Activated CD4-positive, alpha-beta T cell treated with anti-CD3 and anti-CD28 coated beads, Interleukin-2, amount 10 ng/mL, durations not matched to agents 24 days and 14 days (primary cell): ENCODE measurements around the gene CTR9. TPM values are rescaled to one million over a fixed set of nuclear protein-coding genes. Genes with fewer than 3 reads are reported as not detected.

ENCODE experiments used
- DNase-seq: peaks from one replicate; pipeline ENCODE4 v3.0.0; 2022
- H3K27ac Mint-ChIP-seq: one replicate; pipeline ENCODE4 v1.8.0; 2022; ENCODE audit warnings: mild to moderate bottlenecking, mixed read lengths
- H3K27me3 Mint-ChIP-seq: one replicate; pipeline ENCODE4 v1.8.0; 2022; ENCODE audit warnings: mixed read lengths
- H3K36me3 Mint-ChIP-seq: one replicate; pipeline ENCODE4 v1.8.0; 2022; ENCODE audit warnings: low read depth, mild to moderate bottlenecking, mixed read lengths
- H3K4me1 Mint-ChIP-seq: one replicate; pipeline ENCODE4 v1.8.0; 2021; ENCODE audit warnings: mixed read lengths
- H3K4me3 Mint-ChIP-seq: one replicate; pipeline ENCODE4 v1.8.0; 2022; ENCODE audit warnings: mild to moderate bottlenecking, moderate library complexity, mixed read lengths
- H3K9me3 Mint-ChIP-seq: one replicate; pipeline ENCODE4 v1.8.0; 2021; ENCODE audit warnings: mixed read lengths
- intact Hi-C: fragments of 100-400 bp; cut with micrococcal nuclease; formaldehyde crosslinking; loops from one replicate; pipeline ENCODE4 v1.15.1; 2023
- total RNA-seq: library from RNA; stranded (reverse); gene quantifications from 2 replicates; pipeline ENCODE4 v1.2.3, GENCODE V29; 2022

The CTR9 gene
- 43.9 and 44.3 TPM in 2 replicates for total RNA-seq

DNA sequence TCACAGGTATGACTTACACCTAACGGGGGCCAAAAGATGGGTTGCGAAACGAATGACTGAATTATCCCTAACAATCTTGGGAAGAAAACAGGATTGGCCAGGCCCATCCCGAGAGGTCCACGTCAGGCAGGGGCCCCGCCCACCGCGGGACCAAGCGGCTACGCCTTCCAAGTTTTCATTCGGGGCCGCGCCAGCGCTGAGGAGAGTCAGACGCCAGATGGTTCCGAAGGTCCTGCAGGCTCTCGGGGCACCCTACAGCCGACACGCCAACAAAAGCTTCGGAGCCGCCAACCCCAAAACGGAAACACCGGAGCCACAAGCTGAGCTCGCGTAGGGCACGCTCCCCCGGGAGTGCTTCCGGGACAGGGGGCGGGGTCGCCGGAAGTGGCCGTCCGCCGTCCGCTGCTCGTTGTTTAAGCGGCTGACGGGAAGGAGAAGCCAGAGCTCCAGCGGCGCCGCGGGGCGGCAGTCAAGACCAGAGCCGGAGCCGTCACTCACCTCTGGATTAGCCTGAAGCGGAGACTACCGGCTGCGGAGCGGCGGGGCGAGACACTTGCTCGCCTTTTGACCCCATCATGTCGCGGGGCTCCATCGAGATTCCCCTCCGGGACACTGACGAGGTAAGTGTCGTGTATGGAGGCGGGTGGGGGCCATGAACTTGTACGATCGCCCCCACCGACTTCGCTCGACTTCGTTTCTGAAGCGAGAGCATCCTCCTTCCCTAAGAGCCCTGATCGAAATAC lies at the start of gene CTR9:
Gene CTR9 (plus strand): TSS at position 409 of the 743 bp plus-strand sequence. CDS start 167 bp downstream, at position 576.
- intact Hi-C loops = loop anchor here (1.0 to 10.0 kb wide), 5 partner anchors 8 to 1186 kb away; partner anchors contain the start of genes ADM, EIF4G2 and ZBED5
- Mint-ChIP-seq H3K36me3 (peaks cover 25% of the 10 kb centered on the region), H3K4me3 (peak within 1 kb of the TSS; percentile 95), H3K9me3 (no peaks in the 10 kb centered on the region), H3K27me3 (no peaks in the 10 kb centered on the region), H3K4me1 (peaks cover 32% of the 10 kb centered on the region), H3K27ac (peak within 1 kb of the TSS; percentile 89)
- DNase-seq = peak; percentile 98

GRCh38 chr11:10701982-10702381 lies 49.1 kb upstream of the CTR9 start:
- intact Hi-C loops = no loop called here
- Mint-ChIP-seq H3K27ac (no peak overlapping the region), H3K36me3 (no peaks in the 10 kb centered on the region), H3K9me3 (peaks cover 3% of the 10 kb centered on the region), H3K27me3 (peaks cover 8% of the 10 kb centered on the region), H3K4me1 (no peaks in the 10 kb centered on the region), H3K4me3 (no peak overlapping the region)
- DNase-seq = no peak

DNA sequence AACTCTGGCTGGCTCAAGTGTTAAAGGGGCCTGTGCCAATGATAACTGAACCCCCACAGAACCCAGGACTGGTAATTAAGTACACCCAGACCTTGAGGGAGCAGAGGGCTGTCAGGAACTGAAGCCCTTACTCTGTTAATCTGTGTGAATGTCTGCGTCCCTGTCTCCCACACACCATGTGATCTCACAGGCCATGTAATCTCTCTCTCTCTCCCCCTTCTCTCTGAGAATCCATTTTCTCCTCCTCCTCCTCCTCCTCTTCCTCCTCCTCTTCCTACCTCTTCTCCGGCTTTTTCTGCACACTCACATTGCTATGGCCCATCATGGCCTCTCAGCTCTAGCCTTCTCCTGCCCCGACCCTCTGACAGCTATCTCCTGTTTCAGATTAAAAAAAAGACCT lies 42.9 kb upstream of the CTR9 start:
- H3K4me1 Mint-ChIP-seq = no peaks in the 10 kb centered on the region
- H3K27ac Mint-ChIP-seq = no peak overlapping the region
- no peaks in the 10 kb centered on the region for H3K9me3 Mint-ChIP-seq
- peaks cover 2% of the 10 kb centered on the region for H3K27me3 Mint-ChIP-seq
- H3K4me3 Mint-ChIP-seq = no peak overlapping the region
- intact Hi-C loops = loop anchor here (5.0 kb wide), 1 partner anchor 36 kb away; no protein-coding TSS in a partner anchor
- H3K36me3 Mint-ChIP-seq = no peaks in the 10 kb centered on the region
- no peak for DNase-seq

- DNase-seq = no peak
- no peaks in the 10 kb centered on the region for H3K36me3 Mint-ChIP-seq
- intact Hi-C loops = loop anchor here (5.0 kb wide), 1 partner anchor 37 kb away; no protein-coding TSS in a partner anchor
- no peak overlapping the region for H3K27ac Mint-ChIP-seq
- H3K4me1 Mint-ChIP-seq = no peaks in the 10 kb centered on the region
- H3K9me3 Mint-ChIP-seq = no peaks in the 10 kb centered on the region
- H3K27me3 Mint-ChIP-seq = peaks cover 2% of the 10 kb centered on the region
- no peak overlapping the region for H3K4me3 Mint-ChIP-seq
These were observed 41.6 kb upstream of the CTR9 start for GRCh38 chr11:10709299-10710086.

DNA sequence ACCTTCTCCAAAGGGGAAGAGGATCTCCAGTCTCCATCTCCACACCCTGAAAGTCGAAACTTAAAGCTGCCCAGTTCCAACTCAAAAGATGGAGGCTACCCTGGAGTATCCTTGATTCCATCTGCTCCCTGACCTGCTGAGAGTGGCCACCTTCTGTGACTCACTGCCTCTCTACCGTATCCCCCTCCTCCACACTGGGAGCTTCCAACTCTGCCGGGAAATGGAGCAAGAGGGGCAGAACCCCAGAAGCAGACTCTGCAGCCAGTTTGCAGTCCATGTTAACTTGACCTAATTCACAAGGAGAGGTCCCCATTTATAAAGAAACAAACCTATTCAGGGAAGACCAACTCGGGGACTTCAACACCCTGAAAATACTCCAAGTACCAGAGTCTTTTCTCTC lies 35.5 kb upstream of the CTR9 start:
- Mint-ChIP-seq H3K4me1 (no peaks in the 10 kb centered on the region), H3K27ac (no peak overlapping the region), H3K36me3 (no peaks in the 10 kb centered on the region), H3K27me3 (peaks cover 22% of the 10 kb centered on the region), H3K9me3 (no peaks in the 10 kb centered on the region), H3K4me3 (no peak overlapping the region)
- no peak for DNase-seq
- intact Hi-C loops = no loop called here

DNA sequence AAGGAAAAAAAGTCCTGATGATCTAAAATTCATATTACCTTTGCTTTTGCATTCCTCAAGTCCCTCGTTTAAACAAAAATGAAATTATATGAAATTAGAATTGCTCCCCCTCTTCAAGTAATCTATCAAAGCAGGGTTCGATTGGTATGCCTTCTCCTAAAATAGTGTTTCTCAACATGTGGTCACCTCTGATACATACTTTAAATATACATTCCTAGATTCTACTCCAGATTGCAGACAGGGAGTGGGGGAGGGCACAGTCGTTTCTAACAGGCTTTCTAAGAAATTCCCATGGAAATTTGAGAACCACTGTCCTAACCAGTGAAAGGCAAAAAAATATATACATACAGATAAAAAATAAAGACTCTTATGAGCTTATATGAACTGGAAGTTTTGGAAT lies 34.9 kb upstream of the CTR9 start:
- H3K27me3 Mint-ChIP-seq = peaks cover 24% of the 10 kb centered on the region
- no peaks in the 10 kb centered on the region for H3K36me3 Mint-ChIP-seq
- no peaks in the 10 kb centered on the region for H3K9me3 Mint-ChIP-seq
- DNase-seq = no peak
- no peak overlapping the region for H3K4me3 Mint-ChIP-seq
- H3K27ac Mint-ChIP-seq = no peak overlapping the region
- intact Hi-C loops = no loop called here
- H3K4me1 Mint-ChIP-seq = no peaks in the 10 kb centered on the region

DNA sequence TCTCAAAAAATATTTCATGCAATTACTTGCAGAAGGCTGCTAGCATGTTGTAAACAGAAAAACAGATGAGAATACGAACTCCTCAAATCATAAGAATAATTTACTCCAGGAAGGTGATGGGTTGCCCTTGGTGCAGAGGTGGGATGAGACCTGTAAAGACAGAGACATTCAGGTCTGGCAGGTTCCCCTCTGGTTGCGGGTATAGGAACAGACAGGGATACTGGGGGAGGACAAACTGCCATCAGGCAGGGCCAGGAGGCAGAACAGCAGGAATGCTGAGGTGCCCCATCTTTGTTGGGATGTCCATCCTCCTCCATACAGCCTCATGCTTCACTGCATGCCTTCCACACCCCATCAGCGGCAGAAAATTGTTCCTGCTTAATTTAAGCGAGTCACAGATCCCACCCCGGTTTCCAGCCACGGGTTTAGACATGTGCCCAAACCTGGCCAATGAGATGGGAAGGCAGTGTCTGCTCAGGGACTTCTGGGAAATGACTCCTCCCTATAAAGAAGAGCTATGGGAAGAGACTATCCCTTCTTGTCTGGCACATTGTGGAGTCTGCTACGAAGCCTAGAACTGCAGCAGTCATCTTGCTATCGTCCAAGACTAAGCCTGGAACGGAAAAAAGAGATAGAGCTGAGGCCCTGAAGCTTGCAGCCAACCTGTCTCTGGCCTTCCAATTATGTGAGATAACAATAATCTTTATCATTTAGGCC lies 34.3 kb upstream of the CTR9 start:
- H3K27me3 Mint-ChIP-seq = peaks cover 24% of the 10 kb centered on the region
- intact Hi-C loops = no loop called here
- no peak overlapping the region for H3K27ac Mint-ChIP-seq
- H3K36me3 Mint-ChIP-seq = no peaks in the 10 kb centered on the region
- DNase-seq = no peak
- no peak overlapping the region for H3K4me3 Mint-ChIP-seq
- H3K9me3 Mint-ChIP-seq = no peaks in the 10 kb centered on the region
- no peaks in the 10 kb centered on the region for H3K4me1 Mint-ChIP-seq

- Mint-ChIP-seq H3K27me3 (peaks cover 38% of the 10 kb centered on the region), H3K9me3 (no peaks in the 10 kb centered on the region), H3K36me3 (no peaks in the 10 kb centered on the region), H3K27ac (no peak overlapping the region), H3K4me1 (no peaks in the 10 kb centered on the region), H3K4me3 (no peak overlapping the region)
- intact Hi-C loops = loop anchor here (10.0 kb wide), 1 partner anchor 415 kb away; the partner anchor contains the start of gene ADM
- no peak for DNase-seq
These were observed 31.4 kb upstream of the CTR9 start for GRCh38 chr11:10719616-10720015.

DNA sequence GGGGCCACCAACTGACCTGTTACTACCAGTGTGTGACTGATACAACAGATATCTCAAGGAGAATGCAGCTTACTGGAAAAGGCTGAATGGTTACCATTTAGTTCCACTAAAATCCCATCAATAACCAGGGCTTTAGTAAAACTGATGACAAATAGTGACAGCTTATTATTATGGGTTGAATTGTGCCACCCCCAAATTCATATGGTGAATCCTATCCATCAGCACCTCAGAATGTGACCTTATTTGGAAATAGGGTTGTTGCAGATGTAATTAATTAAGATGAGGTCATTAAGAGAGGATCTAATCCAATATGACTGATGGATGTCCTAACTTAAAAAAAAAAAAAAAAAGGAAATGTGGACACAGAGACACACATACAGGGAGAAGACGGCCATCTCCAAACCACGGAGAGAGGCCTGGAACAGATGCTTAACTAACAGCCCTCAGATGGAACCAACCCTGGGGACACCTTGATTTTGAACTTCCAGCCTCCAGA lies 30.1 kb upstream of the CTR9 start:
- Mint-ChIP-seq H3K27me3 (peaks cover 35% of the 10 kb centered on the region), H3K9me3 (no peaks in the 10 kb centered on the region), H3K36me3 (no peaks in the 10 kb centered on the region), H3K4me1 (peaks cover 13% of the 10 kb centered on the region), H3K4me3 (no peak overlapping the region), H3K27ac (no peak overlapping the region)
- intact Hi-C loops = loop anchor here (10.0 kb wide), 1 partner anchor 416 kb away; the partner anchor contains the start of gene ADM
- DNase-seq = no peak

- DNase-seq = no peak
- intact Hi-C loops = loop anchor here (10.0 kb wide), 1 partner anchor 418 kb away; the partner anchor contains the start of gene ADM
- Mint-ChIP-seq H3K36me3 (no peaks in the 10 kb centered on the region), H3K27ac (no peak overlapping the region), H3K4me3 (no peak overlapping the region), H3K4me1 (peaks cover 19% of the 10 kb centered on the region), H3K9me3 (no peaks in the 10 kb centered on the region), H3K27me3 (peaks cover 34% of the 10 kb centered on the region)
These were observed 28.7 kb upstream of the CTR9 start for GRCh38 chr11:10722307-10722706.

DNA sequence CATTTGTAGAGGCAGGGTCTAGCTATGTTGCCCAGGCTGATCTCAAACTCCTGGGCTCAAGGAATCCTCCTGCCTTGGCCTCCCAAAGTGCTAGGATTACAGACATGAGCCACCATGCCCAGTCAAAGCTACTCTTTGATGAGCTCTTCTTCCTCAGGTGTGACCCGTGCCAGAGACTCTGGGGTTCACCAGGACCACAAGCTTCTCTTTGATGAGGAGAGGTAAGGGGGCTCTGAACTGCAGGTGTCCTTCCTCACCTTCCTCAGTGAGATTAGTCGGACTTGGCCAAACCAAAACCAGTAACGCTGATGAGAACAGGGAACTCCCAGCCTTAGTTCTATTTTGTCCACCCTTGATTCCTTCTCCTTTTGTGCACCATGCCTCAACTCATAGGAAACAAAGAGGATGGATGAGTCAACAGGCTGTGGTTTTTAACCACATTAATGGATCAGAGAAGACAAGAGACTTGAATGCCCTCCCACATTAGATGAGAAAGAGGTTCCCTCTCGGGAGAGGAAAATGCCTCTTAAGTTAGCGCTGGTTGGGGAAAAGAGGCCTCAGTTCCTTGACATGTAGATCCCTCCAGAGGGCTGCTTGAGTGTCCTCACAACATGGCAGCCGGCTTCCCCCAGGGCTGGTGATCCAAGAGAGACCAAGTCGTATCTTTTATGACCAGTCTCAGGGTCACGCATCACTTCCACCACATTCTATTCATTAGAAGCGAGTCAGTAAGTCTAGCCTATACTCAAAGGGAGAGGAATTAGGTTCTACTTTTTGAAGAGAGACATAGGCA lies 25.7 kb upstream of the CTR9 start:
- intact Hi-C loops = loop anchor here (1.0 to 10.0 kb wide), 3 partner anchors 68 to 421 kb away; partner anchors contain the start of genes ADM and AMPD3
- H3K27ac Mint-ChIP-seq = peak overlapping the region; percentile 88
- H3K9me3 Mint-ChIP-seq = no peaks in the 10 kb centered on the region
- peaks cover 22% of the 10 kb centered on the region for H3K4me1 Mint-ChIP-seq
- H3K36me3 Mint-ChIP-seq = no peaks in the 10 kb centered on the region
- peak overlapping the region; percentile 65 for H3K4me3 Mint-ChIP-seq
- peak; percentile 71 for DNase-seq
- peaks cover 37% of the 10 kb centered on the region for H3K27me3 Mint-ChIP-seq

- DNase-seq = no peak
- H3K4me3 Mint-ChIP-seq = peak overlapping the region; percentile 65
- peaks cover 37% of the 10 kb centered on the region for H3K27me3 Mint-ChIP-seq
- intact Hi-C loops = loop anchor here (1.0 to 10.0 kb wide), 3 partner anchors 69 to 421 kb away; partner anchors contain the start of genes ADM and AMPD3
- no peaks in the 10 kb centered on the region for H3K9me3 Mint-ChIP-seq
- peak overlapping the region; percentile 88 for H3K27ac Mint-ChIP-seq
- H3K36me3 Mint-ChIP-seq = no peaks in the 10 kb centered on the region
- peaks cover 22% of the 10 kb centered on the region for H3K4me1 Mint-ChIP-seq
These were observed 25.2 kb upstream of the CTR9 start for GRCh38 chr11:10725907-10726253.
